NCI-H2196 treated with DMSO at 0.1 percent for 48 hours (cell line): ENCODE data around the gene DSG4.

Experiments
- DNase-seq: peaks from one replicate; lab custom pipeline; 2025; ENCODE audit not compliant: unreplicated experiment; lab: John Stamatoyannopoulos, UW

Gene DSG4

GRCh38 chr18:31403409-31403808 lies 26.8 kb downstream of the DSG4 start:
- DNase-seq: no peak

GRCh38 chr18:31407649-31408048 lies 31.1 kb downstream of the DSG4 start:
- DNase-seq: no peak

- DNase-seq: no peak
Observed at GRCh38 chr18:31409276-31409675, 32.7 kb downstream of the DSG4 start.

- DNase-seq: no peak
Observed at GRCh38 chr18:31410716-31411483, 34.3 kb downstream of the DSG4 start.

GRCh38 chr18:31413137-31413536 lies 36.6 kb downstream of the DSG4 start:
- no peak for DNase-seq

GRCh38 chr18:31417850-31418249 lies 41.3 kb downstream of the DSG4 start:
- DNase-seq: no peak

GRCh38 chr18:31419457-31419932 lies 42.9 kb downstream of the DSG4 start:
- no peak for DNase-seq

- DNase-seq: no peak
Observed at GRCh38 chr18:31420032-31420431, 43.5 kb downstream of the DSG4 start.

GRCh38 chr18:31420524-31420923 lies 43.9 kb downstream of the DSG4 start:
- no peak for DNase-seq

- DNase-seq: no peak
Observed at GRCh38 chr18:31424383-31424988, 47.9 kb downstream of the DSG4 start.

GRCh38 chr18:31426021-31426420 lies 49.4 kb downstream of the DSG4 start:
- no peak for DNase-seq

- no peak for DNase-seq
Observed at GRCh38 chr18:31426871-31427406, 50.4 kb downstream of the DSG4 start.

- no peak for DNase-seq
Observed at GRCh38 chr18:31428211-31428610, 51.6 kb downstream of the DSG4 start.

- no peak for DNase-seq
Observed at GRCh38 chr18:31429623-31430022, 53.0 kb downstream of the DSG4 start.

GRCh38 chr18:31430072-31430471 lies 53.5 kb downstream of the DSG4 start:
- no peak for DNase-seq

GRCh38 chr18:31430554-31430953 lies 54.0 kb downstream of the DSG4 start:
- DNase-seq: no peak

GRCh38 chr18:31432316-31432715 lies 55.7 kb downstream of the DSG4 start:
- no peak for DNase-seq

GRCh38 chr18:31436825-31437224 lies 60.2 kb downstream of the DSG4 start:
- DNase-seq: no peak

GRCh38 chr18:31438402-31438801 lies 61.8 kb downstream of the DSG4 start:
- DNase-seq: no peak

GRCh38 chr18:31439807-31440325 lies 63.3 kb downstream of the DSG4 start:
- no peak for DNase-seq

- no peak for DNase-seq
Observed at GRCh38 chr18:31440787-31441186, 64.2 kb downstream of the DSG4 start.

GRCh38 chr18:31441493-31441892 lies 64.9 kb downstream of the DSG4 start:
- no peak for DNase-seq
